Esophagus (tissue), 2 donors: ENCODE data around the gene NKG7. TPM values are rescaled to one million over a fixed set of nuclear protein-coding genes. Genes with fewer than 3 reads are reported as not detected.

Experiments
- polyA plus RNA-seq, 2 donors: library from polyadenylated mRNA; stranded (reverse); fragments of 200-250 nt; gene quantifications; one replicate each; pipeline ENCODE4 v1.2.3, GENCODE V29; 2013
- donor health status: healthy with polysubstance abuse.
- donor health status: Bipolar disorder and iron deficiency.

The NKG7 gene
- polyA plus RNA-seq, 2 donors: 1.0 to 3.2 TPM

Other genes with a start within 250 kb of the NKG7 start
- under 1 TPM; 0.26 to 0.28 TPM for gene SIGLEC9, start 247.7 kb downstream of the NKG7 start, polyA plus RNA-seq
- gene SIGLEC7, start 230.4 kb downstream of the NKG7 start, polyA plus RNA-seq: under 1 TPM; 0.12 to 0.18 TPM
- under 1 TPM; 0.66 to 0.69 TPM for gene CD33, start 147.6 kb downstream of the NKG7 start, polyA plus RNA-seq
- gene SIGLECL1, start 121.6 kb downstream of the NKG7 start, polyA plus RNA-seq: not detected
- under 1 TPM; 0.15 to 0.22 TPM for gene IGLON5, start 61.0 kb downstream of the NKG7 start, polyA plus RNA-seq
- gene VSIG10L, start 30.5 kb downstream of the NKG7 start, polyA plus RNA-seq: 100 to 1,000 TPM; 122 to 227 TPM
- 100 to 1,000 TPM; 127 to 181 TPM for gene ETFB, start 6.3 kb downstream of the NKG7 start, polyA plus RNA-seq
- gene CLDND2, start 3.7 kb downstream of the NKG7 start, polyA plus RNA-seq: under 1 TPM; 0.37 to 0.39 TPM
- not detected for gene LIM2, start 15.3 kb upstream of the NKG7 start, polyA plus RNA-seq
- not detected for gene C19orf84, start 17.9 kb upstream of the NKG7 start, polyA plus RNA-seq
- under 1 TPM; 0.65 to 0.79 TPM for gene SIGLEC10, start 45.0 kb upstream of the NKG7 start, polyA plus RNA-seq
- under 1 TPM; 0.04 to 0.16 TPM for gene SIGLEC8, start 85.8 kb upstream of the NKG7 start, polyA plus RNA-seq
- not detected for gene CEACAM18, start 105.9 kb upstream of the NKG7 start, polyA plus RNA-seq
- under 1 TPM; 0.02 to 0.04 TPM for gene SIGLEC12, start 129.1 kb upstream of the NKG7 start, polyA plus RNA-seq
- gene SIGLEC6, start 159.0 kb upstream of the NKG7 start, polyA plus RNA-seq: under 1 TPM in 1 of 2 donors, not detected in 1; 0.13 TPM
- gene ZNF175, start 198.6 kb upstream of the NKG7 start, polyA plus RNA-seq: 1 to 10 TPM; 1.5 to 1.9 TPM